GM12874 (cell line): ENCODE results near the gene SHISA9.

Experiments used
- TF ChIP-seq, protein P1 (sequence below): IDR thresholded peaks from 2 replicates; pipeline ENCODE4 v1.5.1; 2011; ENCODE audit warnings: low read depth, mild to moderate bottlenecking, control low read depth, low read length, moderate library complexity; ENCODE audit not compliant: insufficient read depth

Gene SHISA9

DNA sequence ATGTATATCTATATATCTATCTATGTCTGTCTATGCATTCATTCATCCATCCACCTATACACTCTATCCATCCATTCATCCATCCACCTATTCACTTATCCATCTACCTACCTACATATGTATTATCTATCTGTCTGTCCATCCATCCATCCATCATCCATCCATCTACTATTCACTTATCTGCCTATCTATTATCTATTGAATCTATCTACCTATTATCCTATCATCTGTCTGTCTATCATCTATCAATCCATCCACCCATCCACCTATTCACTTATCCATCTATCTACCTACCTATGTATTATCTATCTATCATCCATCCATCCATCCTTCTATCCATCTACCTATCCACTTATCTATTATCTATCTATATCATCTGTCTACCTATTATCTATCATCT, 302.3 kb downstream of the SHISA9 start:
- TF ChIP-seq, protein P1, sequence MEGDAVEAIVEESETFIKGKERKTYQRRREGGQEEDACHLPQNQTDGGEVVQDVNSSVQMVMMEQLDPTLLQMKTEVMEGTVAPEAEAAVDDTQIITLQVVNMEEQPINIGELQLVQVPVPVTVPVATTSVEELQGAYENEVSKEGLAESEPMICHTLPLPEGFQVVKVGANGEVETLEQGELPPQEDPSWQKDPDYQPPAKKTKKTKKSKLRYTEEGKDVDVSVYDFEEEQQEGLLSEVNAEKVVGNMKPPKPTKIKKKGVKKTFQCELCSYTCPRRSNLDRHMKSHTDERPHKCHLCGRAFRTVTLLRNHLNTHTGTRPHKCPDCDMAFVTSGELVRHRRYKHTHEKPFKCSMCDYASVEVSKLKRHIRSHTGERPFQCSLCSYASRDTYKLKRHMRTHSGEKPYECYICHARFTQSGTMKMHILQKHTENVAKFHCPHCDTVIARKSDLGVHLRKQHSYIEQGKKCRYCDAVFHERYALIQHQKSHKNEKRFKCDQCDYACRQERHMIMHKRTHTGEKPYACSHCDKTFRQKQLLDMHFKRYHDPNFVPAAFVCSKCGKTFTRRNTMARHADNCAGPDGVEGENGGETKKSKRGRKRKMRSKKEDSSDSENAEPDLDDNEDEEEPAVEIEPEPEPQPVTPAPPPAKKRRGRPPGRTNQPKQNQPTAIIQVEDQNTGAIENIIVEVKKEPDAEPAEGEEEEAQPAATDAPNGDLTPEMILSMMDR = no peak

DNA sequence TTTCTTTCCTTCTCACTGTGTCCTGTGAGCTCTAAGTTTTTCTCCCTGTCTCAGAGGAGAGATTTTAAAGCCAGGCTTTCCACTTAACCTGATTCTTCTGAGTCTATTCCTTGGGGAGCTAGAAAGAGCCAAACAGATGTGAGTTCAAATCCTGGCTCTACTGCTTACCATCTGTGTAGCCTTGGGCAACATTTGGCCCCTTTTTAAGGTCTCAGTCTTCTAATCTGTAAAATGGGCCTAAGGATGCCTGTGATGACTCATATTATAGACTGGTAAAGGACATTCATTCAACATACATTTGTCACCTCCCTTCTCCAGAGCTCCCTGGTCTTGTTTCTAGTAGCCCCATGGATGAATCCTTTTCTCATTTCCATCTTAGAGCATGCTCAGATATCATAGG, 304.0 kb downstream of the SHISA9 start:
- TF ChIP-seq, protein P1 = no peak

DNA sequence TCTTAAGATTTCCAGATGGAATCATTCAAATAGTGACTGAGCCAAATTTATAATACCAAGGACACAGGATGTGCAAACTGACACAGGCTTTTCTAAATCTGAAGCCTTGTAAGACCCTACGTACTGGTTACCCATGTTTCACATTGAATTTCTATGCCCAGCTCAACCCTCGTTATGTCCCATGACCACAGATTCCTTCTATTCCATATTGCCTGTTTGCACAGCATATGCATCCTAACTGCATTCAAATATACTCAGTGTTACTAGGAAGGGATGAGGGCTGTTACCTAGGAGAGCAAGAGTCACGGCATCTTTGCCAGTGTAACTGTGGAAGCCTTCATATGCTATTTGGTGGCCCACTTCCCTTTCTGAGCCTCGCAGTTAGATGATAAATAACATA, 305.2 kb downstream of the SHISA9 start:
- TF ChIP-seq, protein P1 = no peak

DNA sequence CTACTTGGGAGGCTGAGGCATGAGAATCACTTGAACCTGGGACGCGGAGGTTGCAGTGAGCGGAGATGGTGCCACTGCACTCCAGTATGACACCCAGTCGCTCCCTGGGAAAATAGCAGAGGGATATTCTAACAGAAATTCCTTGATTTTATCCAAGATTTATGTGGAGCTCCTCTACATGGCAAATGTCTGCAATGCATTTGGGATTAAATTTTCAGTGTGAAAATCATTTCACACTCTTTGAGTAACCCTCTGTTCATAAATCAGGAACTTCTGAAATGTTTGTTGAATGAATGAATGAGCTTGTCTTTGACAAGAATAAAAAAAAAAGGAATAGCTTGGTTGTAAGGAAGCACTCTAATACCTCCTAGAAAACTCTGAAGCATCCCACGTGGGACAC, 305.8 kb downstream of the SHISA9 start:
- TF ChIP-seq, protein P1 = no peak

DNA sequence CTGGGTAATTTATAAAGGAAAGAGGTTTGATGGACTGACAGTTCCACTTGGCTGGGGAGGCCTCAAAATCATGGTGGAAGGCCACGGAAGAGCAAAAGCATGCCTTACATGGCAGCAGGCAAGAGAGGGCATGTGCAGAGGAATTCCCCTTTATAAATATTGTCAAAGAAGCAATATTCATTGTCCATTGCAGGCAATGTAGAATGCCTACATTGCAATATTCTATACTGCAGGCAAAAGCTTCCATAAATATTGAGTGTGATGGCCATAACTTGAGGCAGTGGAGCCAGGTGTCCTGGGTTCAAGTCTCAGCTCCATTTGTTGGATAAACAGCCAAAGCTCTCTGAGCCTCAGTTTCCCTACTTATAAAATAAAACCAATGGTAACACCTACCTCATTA, 322.3 kb downstream of the SHISA9 start:
- TF ChIP-seq, protein P1 = no peak

DNA sequence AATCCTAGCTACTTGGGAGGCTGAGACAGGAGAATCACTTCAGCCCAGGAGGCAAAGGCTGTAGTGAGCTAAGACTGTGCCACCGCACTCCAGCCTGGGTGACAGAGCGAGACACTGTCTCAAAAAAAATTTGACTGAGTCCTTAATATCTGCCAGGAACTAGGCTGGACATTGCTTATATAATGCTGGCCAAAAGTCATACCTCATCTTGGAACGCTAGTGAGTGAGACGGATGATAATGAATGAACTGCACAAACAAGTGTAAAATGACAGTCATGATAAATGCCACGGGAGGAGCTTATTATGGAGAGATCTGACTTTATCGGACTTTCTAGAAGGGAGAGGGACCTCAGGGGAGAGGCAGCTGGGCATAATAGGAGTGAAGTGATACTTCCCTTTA, 327.6 kb downstream of the SHISA9 start:
- TF ChIP-seq, protein P1 = no peak

DNA sequence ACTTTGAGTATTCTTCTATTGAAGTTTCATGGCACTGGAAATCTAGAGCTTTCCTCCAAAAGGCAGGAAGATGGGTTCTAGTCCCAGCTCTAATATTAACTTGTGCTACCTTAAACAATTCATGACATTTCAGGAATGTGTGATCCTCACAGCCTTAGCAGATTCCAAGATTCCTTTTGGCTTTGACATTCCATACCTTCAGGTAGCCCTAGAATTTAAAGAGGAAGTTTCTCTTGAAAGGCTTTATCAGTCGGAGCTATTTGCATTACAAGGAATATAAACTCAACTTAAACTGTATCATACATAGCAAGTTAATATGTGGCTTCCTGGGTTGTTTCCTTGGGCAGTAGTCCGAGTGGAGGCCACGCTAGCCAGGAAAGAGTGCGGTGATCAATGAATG, 330.0 kb downstream of the SHISA9 start:
- TF ChIP-seq, protein P1 = no peak

DNA sequence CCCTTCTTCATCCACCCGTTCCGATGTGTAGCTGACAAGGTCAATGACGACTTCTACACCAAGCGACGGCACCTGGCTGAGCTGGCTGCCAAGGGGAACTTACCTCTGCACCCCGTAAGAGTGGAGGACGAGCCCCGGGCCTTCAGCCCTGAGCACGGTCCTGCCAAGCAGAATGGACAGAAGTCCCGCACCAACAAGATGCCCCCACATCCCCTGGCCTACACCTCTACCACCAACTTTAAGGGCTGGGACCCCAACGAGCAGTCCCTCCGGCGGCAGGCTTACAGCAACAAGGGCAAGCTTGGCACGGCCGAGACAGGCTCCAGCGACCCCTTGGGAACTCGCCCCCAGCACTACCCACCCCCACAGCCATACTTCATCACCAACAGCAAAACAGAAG, 333.6 kb downstream of the SHISA9 start:
- TF ChIP-seq, protein P1 = no peak
